ENCODE measurements around the gene STOX1. TPM values are rescaled to one million over a fixed set of nuclear protein-coding genes. Genes with fewer than 3 reads are reported as not detected.
"Not testable (repeated sequence)": the region's sequence is repeated elsewhere in the genome, so short reads cannot be mapped to it uniquely, and the experiment has no call there.

STOX1 gene
- total RNA-seq, 2 donors from 2014 or later, result 0.68 to 1.9 TPM

DNA sequence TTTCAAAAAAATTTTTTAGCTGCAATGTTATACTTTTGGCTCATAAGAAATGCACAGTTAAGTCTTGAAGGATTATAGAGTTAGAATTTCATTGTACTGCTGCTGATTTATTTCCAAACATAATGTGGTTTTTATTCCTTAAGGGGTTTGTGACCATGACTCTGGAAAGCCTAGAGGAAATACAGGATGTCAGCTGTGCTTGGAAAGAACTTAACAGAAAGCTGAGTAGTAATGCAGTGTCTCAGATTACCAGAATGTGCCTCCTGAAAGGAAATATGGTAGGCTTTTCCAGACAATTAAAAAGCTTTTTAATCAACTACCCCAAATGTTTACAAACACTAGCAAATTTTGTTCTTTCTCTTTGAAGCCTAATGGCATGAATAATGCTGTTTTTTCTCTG is 113.6 kb downstream of the STOX1 start:
- DNase-seq; intact Hi-C loops (cut with DNase I); ATAC-seq: not testable (repeated sequence)

Other genes starting within 250 kb of the STOX1 start
- gene CCAR1, start 106.3 kb upstream of the STOX1 start, total RNA-seq, result 10 to 100 TPM; 26.0 to 30.5 TPM
- 10 to 100 TPM; 22.2 to 25.5 TPM for gene DDX50, start 73.8 kb downstream of the STOX1 start, total RNA-seq
- 10 to 100 TPM; 18.6 to 59.3 TPM for gene DDX21, start 128.6 kb downstream of the STOX1 start, total RNA-seq
- gene KIFBP, start 161.3 kb downstream of the STOX1 start, total RNA-seq, result 10 to 100 TPM; 33.7 to 36.1 TPM

Measured in left cardiac atrium (tissue), 4 donors.